Gastrocnemius medialis (tissue), 4 donors: Measurements from ENCODE around the gene CCL4L2.
"Not testable (repeated sequence)": the region's sequence is repeated elsewhere in the genome, so short reads cannot be mapped to it uniquely, and the experiment has no call there.

Experiments
- POLR2A ChIP-seq, 2 donors: fragments of 450-650 bp; IDR thresholded peaks; one replicate each; pipeline ENCODE4 v1.6.1; 2017; ENCODE audit warnings: antibody characterized with exemption in 2 of 2, mild to moderate bottlenecking in 2 of 2, moderate library complexity in 2 of 2
- TF ChIP-seq, protein P1 (sequence below), 5 experiments: fragments of 450-650 bp in 3 of 5; fragments of 200-600 bp in 2 of 5; sonication (generic) in 2 of 5; IDR thresholded peaks in 4 of 5; conservative IDR thresholded peaks in 1 of 5; 1 replicate in 4 of 5; 2 replicates in 1 of 5; pipeline ENCODE4 v1.5.1; 2016 to 2019; ENCODE audit warnings: antibody characterized with exemption in 5 of 5, mild to moderate bottlenecking in 3 of 5, moderate library complexity in 3 of 5

DNA sequence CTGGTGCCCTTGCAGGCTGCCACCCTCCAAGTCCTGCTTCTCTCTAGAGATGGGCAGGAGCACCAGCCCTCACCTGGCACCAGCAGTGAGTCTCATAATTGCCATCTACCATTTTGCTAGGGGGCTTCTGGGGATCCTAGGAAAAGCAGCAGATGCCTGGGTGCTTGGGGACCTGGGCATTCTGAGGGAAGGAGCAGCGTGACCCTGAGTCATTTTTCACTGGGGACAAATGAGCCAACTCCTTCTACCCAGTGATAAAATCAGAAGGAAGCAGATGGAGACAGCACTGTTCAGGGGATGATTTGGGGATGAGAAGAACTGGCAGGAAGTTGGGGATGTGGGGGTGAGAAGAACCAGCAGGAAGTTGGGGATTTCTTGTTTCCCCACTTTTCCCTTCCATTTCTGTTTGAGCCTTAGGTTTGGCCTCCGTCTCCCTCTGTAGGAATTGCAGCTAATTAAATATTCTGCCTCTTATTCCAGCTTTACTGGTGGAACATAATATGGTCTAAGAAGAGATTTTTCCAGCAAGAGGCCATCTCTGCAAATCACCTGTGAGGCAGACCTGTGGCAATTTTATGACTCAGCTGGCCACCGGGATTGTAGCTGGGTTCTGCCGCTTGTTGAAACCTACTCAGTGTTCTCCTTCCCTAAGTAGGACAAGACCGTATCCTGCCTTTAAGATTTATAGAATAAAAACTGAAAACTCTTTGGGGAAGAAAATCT lies 22.8 kb upstream of the CCL4L2 start:
- TF ChIP-seq, protein P1, sequence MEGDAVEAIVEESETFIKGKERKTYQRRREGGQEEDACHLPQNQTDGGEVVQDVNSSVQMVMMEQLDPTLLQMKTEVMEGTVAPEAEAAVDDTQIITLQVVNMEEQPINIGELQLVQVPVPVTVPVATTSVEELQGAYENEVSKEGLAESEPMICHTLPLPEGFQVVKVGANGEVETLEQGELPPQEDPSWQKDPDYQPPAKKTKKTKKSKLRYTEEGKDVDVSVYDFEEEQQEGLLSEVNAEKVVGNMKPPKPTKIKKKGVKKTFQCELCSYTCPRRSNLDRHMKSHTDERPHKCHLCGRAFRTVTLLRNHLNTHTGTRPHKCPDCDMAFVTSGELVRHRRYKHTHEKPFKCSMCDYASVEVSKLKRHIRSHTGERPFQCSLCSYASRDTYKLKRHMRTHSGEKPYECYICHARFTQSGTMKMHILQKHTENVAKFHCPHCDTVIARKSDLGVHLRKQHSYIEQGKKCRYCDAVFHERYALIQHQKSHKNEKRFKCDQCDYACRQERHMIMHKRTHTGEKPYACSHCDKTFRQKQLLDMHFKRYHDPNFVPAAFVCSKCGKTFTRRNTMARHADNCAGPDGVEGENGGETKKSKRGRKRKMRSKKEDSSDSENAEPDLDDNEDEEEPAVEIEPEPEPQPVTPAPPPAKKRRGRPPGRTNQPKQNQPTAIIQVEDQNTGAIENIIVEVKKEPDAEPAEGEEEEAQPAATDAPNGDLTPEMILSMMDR (IDR thresholded peaks at IDR 0.05 in 4 of 5, conservative IDR thresholded peaks at IDR 0.05 in 1 of 5): not testable (repeated sequence)
- TF ChIP-seq POLR2A (IDR thresholded peaks at IDR 0.05): not testable (repeated sequence)
